Transverse colon (tissue), 4 donors: ENCODE data around the gene C11orf68. TPM values are rescaled to one million over a fixed set of nuclear protein-coding genes. Genes with fewer than 3 reads are reported as not detected.

Experiments
- DNase-seq: peaks from one replicate; pipeline ENCODE4 v3.0.0-alpha.2; 2019
- H3K27ac ChIP-seq, 4 donors: fragments of 200-600 bp; sonication (generic); 2 replicates each; pipeline ENCODE4 v1.5.1; 2016 to 2018; ENCODE audit warnings: inconsistent platforms in 4 of 4
- H3K27me3 ChIP-seq: fragments of 200-600 bp; sonication (generic); 2 replicates; pipeline ENCODE4 v1.5.1; 2017; ENCODE audit warnings: inconsistent platforms
- H3K36me3 ChIP-seq, 4 donors: fragments of 200-600 bp; sonication (generic); 2 replicates each; pipeline ENCODE4 v1.5.1; 2017 to 2019; ENCODE audit warnings: inconsistent platforms in 4 of 4
- H3K4me1 ChIP-seq, 4 donors: fragments of 200-600 bp; sonication (generic); 2 replicates each; pipeline ENCODE4 v1.5.1; 2017 to 2020; ENCODE audit warnings: inconsistent platforms in 4 of 4
- H3K4me3 ChIP-seq, 4 donors: fragments of 200-600 bp; sonication (generic); 1 replicate in 1 of 4; 2 replicates in 3 of 4; pipeline versions ENCODE4 v1.5.1 to v1.6.1; 2017 to 2019; ENCODE audit warnings: inconsistent platforms in 4 of 4
- H3K9me3 ChIP-seq, 2 donors: fragments of 200-600 bp; sonication (generic); 2 replicates each; pipeline ENCODE4 v1.5.1; 2017 to 2019; ENCODE audit warnings: inconsistent platforms in 2 of 2
- EP300 ChIP-seq: sonication (generic); formaldehyde crosslinking; IDR thresholded peaks from one replicate; pipeline ENCODE4 v1.6.1; 2017; ENCODE audit warnings: antibody characterized with exemption, low read depth
- POLR2A ChIP-seq: fragments of 450-650 bp; IDR thresholded peaks from one replicate; pipeline ENCODE4 v1.6.1; 2016; ENCODE audit warnings: antibody characterized with exemption, mild to moderate bottlenecking, moderate library complexity
- POLR2AphosphoS5 ChIP-seq, 3 donors: sonication (generic); formaldehyde crosslinking; IDR thresholded peaks; one replicate each; pipeline ENCODE4 v1.6.1; 2016; ENCODE audit warnings: antibody characterized with exemption in 3 of 3
- WGBS, 2 donors: methylation state at CpG; one replicate each; pipeline ENCODE4 v1.1.5; 2018; ENCODE audit warnings: low coverage in 1 of 2; 5-methylcytosine and 5-hydroxymethylcytosine counted together
- in situ Hi-C, 4 donors: fragments of 200-750 bp; cut with MboI; loops; one replicate each; pipeline versions ENCODE4 v1.15.0 to v1.15.1; 2017; ENCODE audit warnings: low sequenced_read_pairs in 3 of 4, low pct_ligation_motif_present in 1 of 4, low pct_unique_long_range_greater_than_20kb in 1 of 4
- intact Hi-C: fragments of 100-400 bp; cut with DNase I; formaldehyde crosslinking; loops from one replicate; pipeline ENCODE4 v1.15.1; 2023; ENCODE audit warnings: low total_unique reads
- total RNA-seq, 4 donors: library from RNA; depleted of rRNA; stranded (reverse); fragments of >200 nt; gene quantifications; one replicate each; pipeline ENCODE4 v1.1.0, GENCODE V29; 2016
- TF ChIP-seq, protein P1 (sequence below), 5 experiments: fragments of 200-600 bp in 3 of 5; fragments of 450-650 bp in 2 of 5; sonication (generic) in 3 of 5; IDR thresholded peaks; 1 replicate in 2 of 5; 2 replicates in 3 of 5; pipeline ENCODE4 v1.5.1; 2016 to 2017; ENCODE audit warnings: antibody characterized with exemption in 5 of 5, inconsistent platforms in 3 of 5, mild to moderate bottlenecking in 2 of 5, moderate library complexity in 1 of 5

C11orf68 gene
- total RNA-seq, 4 donors from 2014 or later, result 15.2 to 59.5 (median 22.8) TPM

DNA sequence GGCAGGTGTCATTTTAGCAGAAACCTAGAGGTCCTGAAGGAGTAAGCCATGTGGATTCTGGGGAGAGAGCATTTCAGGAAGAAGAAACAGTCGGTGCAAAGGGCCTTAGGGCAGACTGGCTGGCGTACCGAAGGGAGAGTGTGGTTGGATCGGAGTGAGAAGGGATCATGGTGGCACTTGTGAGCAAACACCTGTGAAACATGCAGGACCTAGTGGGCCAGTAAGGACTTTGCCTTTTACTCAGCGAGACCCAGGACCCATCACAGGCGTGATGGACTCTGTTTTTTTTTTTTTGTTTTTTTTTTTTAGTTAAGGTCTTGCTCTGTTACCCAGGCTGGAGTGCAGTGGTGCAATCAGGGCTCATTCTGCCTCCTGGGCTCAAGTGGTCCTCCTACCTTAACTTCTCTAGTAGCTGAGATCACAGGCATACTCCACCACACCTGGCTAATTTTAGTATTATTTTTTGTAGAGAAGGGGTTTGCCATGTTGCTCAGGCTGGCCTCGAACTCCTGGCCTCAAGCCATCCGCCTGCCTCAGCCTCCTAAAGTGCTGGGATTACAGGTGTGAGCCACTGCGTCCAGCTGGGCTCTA is 23.0 kb upstream of the C11orf68 start:
- Histone ChIP-seq H3K4me1 (no peaks in the 10 kb centered on the region), H3K27me3 (peaks cover 9% of the 10 kb centered on the region), H3K4me3 (no peak overlapping the region), H3K9me3 (no peaks in the 10 kb centered on the region), H3K36me3 (no peaks in the 10 kb centered on the region), H3K27ac (peak overlapping the region in 1 of 4 donors; percentile 20)
- in situ Hi-C loops, result no loop called here
- WGBS, 2 donors, result 67 to 79% methylated on average over 6 to 9 of the region's 9 CpGs
- no peak for DNase-seq
- intact Hi-C loops, result no loop called here
- TF ChIP-seq POLR2A (no peak), EP300 (no peak), POLR2AphosphoS5 (IDR thresholded peaks at IDR 0.05) (no peak)
- TF ChIP-seq, protein P1, sequence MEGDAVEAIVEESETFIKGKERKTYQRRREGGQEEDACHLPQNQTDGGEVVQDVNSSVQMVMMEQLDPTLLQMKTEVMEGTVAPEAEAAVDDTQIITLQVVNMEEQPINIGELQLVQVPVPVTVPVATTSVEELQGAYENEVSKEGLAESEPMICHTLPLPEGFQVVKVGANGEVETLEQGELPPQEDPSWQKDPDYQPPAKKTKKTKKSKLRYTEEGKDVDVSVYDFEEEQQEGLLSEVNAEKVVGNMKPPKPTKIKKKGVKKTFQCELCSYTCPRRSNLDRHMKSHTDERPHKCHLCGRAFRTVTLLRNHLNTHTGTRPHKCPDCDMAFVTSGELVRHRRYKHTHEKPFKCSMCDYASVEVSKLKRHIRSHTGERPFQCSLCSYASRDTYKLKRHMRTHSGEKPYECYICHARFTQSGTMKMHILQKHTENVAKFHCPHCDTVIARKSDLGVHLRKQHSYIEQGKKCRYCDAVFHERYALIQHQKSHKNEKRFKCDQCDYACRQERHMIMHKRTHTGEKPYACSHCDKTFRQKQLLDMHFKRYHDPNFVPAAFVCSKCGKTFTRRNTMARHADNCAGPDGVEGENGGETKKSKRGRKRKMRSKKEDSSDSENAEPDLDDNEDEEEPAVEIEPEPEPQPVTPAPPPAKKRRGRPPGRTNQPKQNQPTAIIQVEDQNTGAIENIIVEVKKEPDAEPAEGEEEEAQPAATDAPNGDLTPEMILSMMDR (IDR thresholded peaks at IDR 0.05), result no peak

DNA sequence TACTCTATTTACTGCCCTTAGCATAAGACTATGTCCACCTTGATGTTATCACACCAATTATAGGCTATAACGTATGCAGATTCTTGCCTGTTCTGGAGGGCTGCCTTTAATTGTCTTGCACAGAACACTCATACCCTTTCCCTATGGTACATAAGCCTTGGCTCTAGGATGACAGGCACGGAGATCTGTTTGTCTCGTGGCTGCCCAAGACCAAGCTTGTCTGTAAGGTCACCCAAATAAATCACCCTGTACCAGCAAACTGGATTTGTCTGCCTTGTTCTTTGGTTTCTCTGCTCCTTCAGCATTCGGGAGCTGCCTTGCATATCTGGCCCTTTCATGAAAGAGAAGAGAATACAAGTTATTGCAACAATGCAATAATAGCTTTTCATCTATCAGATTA is 18.9 kb upstream of the C11orf68 start:
- TF ChIP-seq EP300 (no peak), POLR2AphosphoS5 (IDR thresholded peaks at IDR 0.05) (no peak), POLR2A (no peak)
- TF ChIP-seq, protein P1 (IDR thresholded peaks at IDR 0.05), result no peak
- no peaks in the 10 kb centered on the region for H3K9me3 ChIP-seq
- no peak overlapping the region for H3K4me3 ChIP-seq
- H3K27me3 ChIP-seq, result peaks cover 17% of the 10 kb centered on the region
- H3K36me3 ChIP-seq, result no peaks in the 10 kb centered on the region
- in situ Hi-C loops, result no loop called here
- WGBS, 2 donors, result 43 to 75% methylated on average over 1 to 4 of the region's 4 CpGs
- no peaks in the 10 kb centered on the region for H3K4me1 ChIP-seq
- no peak overlapping the region for H3K27ac ChIP-seq
- intact Hi-C loops, result no loop called here
- DNase-seq, result no peak

DNA sequence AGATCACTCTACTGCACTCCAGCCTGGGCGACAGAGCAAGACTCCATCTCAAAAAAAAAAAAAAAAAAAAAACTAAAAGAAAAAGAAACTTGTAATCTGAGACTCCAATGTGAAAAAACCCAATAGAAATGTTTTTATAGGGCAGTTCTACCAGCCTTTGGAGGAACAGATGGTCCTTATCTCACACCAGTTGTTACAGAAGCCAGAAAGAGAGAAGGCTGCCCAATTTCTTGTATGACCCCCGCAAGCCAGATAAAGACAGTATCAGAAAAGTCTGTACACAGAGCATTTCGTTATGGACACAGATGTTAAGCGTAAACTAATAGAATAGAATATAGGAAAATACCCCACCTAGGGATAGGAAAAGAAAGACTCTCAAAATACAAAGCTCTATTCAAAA is 15.2 kb upstream of the C11orf68 start:
- TF ChIP-seq, protein P1 (IDR thresholded peaks at IDR 0.05), result no peak
- TF ChIP-seq POLR2A (no peak), POLR2AphosphoS5 (IDR thresholded peaks at IDR 0.05) (no peak), EP300 (no peak)
- Histone ChIP-seq H3K27me3 (peaks cover 18% of the 10 kb centered on the region), H3K36me3 (no peaks in the 10 kb centered on the region), H3K9me3 (no peaks in the 10 kb centered on the region), H3K27ac (no peak overlapping the region), H3K4me3 (no peak overlapping the region), H3K4me1 (no peaks in the 10 kb centered on the region)
- intact Hi-C loops (no loop called here), in situ Hi-C loops (no loop called here)
- WGBS, 2 donors, result 69 to 75% methylated on average over 4 of the region's 4 CpGs
- no peak for DNase-seq

DNA sequence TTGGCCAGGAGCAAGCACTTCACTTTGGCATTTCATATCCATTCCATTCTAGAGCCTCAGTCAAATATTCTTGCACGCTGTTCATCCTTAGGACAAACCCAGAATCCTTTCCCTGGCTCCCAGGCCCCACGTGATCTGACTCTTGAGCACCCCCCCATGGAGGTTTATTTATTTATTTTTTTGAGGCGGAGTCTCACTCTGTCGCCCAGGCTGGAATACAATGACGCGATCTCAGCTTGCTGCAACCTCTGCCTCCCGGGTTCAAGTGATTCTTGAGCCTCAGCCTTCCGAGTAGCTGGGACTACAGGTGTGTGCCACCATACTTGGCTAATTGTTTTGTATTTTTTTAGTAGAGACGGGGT is 13.7 kb upstream of the C11orf68 start:
- TF ChIP-seq, protein P1 (IDR thresholded peaks at IDR 0.05), result no peak
- no peaks in the 10 kb centered on the region for H3K36me3 ChIP-seq
- intact Hi-C loops (no loop called here), in situ Hi-C loops (no loop called here)
- no peak overlapping the region for H3K4me3 ChIP-seq
- DNase-seq, result no peak
- H3K4me1 ChIP-seq, result peaks cover 0 to 3% (median 0%) of the 10 kb centered on the region in 4 donors
- WGBS, 2 donors, result 38 to 40% methylated on average over 1 to 9 of the region's 9 CpGs
- H3K27me3 ChIP-seq, result peaks cover 16% of the 10 kb centered on the region
- H3K27ac ChIP-seq, result no peak overlapping the region
- no peaks in the 10 kb centered on the region for H3K9me3 ChIP-seq
